Measurements from ENCODE around the gene GMDS. TPM values are rescaled to one million over a fixed set of nuclear protein-coding genes. Genes with fewer than 3 reads are reported as not detected.

GMDS gene
- total RNA-seq, 1 experiment from 2014 or later, result 27.6 TPM

GRCh38 chr6:2149361-2150006 is 95.9 kb downstream of the GMDS start:
- Histone ChIP-seq H2BK120ac (ENCODE audit: low read depth, low read length, poor library complexity, severe bottlenecking) (no peak overlapping the region), H3K9me3 (ENCODE audit: control insufficient read depth, low read depth, low read length) (no peaks in the 10 kb centered on the region), H3K4me2 (ENCODE audit: insufficient read depth, insufficient read length, low read length) (no peak overlapping the region), H3K23me2 (ENCODE audit: insufficient read length, low read depth, low read length, poor library complexity, severe bottlenecking) (no peaks in the 10 kb centered on the region), H4K8ac (replicated peaks; ENCODE audit: insufficient read length, low read depth, low read length) (no peak overlapping the region), H2BK12ac (ENCODE audit: insufficient read length, low read depth, low read length) (no peak overlapping the region), H3K79me1 (ENCODE audit: insufficient read depth, low read depth, low read length, poor library complexity, severe bottlenecking) (no peaks in the 10 kb centered on the region), H2BK15ac (ENCODE audit: low read depth, low read length) (no peak overlapping the region), H3K23ac (ENCODE audit: insufficient read length, low read depth, low read length) (no peak overlapping the region), H3K27me3 (ENCODE audit: insufficient read depth, low read length) (no peaks in the 10 kb centered on the region), H3K9ac (ENCODE audit: extremely low read depth, insufficient read length, low read length) (no peak overlapping the region), H2BK5ac (ENCODE audit: insufficient read length, low read length) (no peak overlapping the region), H4K5ac (ENCODE audit: insufficient read length, low read depth, low read length) (no peak overlapping the region), H3K18ac (ENCODE audit: insufficient read length, low read depth, low read length) (no peak overlapping the region), H3K79me2 (ENCODE audit: insufficient read depth, low read length) (no peaks in the 10 kb centered on the region), H4K20me1 (ENCODE audit: control insufficient read depth, insufficient read depth, insufficient read length) (no peaks in the 10 kb centered on the region), H3K14ac (ENCODE audit: insufficient read depth, low read length) (no peak overlapping the region), H2AFZ (ENCODE audit: low read length) (no peak overlapping the region), H3K4ac (ENCODE audit: low read depth, low read length) (no peak overlapping the region), H2BK20ac (ENCODE audit: low read depth, low read length, poor library complexity, severe bottlenecking) (no peak overlapping the region), H2AK5ac (ENCODE audit: insufficient read length, low read length) (no peak overlapping the region), H4K91ac (ENCODE audit: insufficient read length, low read depth, low read length) (no peak overlapping the region), H3K56ac (ENCODE audit: insufficient read length, low read depth, low read length) (no peak overlapping the region), H3T11ph (ENCODE audit: low read length) (no peak overlapping the region), H3K27ac (ENCODE audit: insufficient read length, low read depth, low read length) (no peak overlapping the region), H3K4me1 (ENCODE audit: insufficient read depth, low read length) (no peaks in the 10 kb centered on the region)
- no peaks in the 10 kb centered on the region for H3K27me3 Mint-ChIP-seq (ENCODE audit: low read depth)
- H3K36me3 Mint-ChIP-seq (ENCODE audit: insufficient read depth in 1 of 3, low read depth in 3 of 3), result no peaks in the 10 kb centered on the region
- no peak overlapping the region for H3K27ac Mint-ChIP-seq
- no peak for TF ChIP-seq CTCF (conservative IDR thresholded peaks at IDR 0.05)
- H3K4me3 Mint-ChIP-seq, result no peak overlapping the region
- H3K4me1 Mint-ChIP-seq, result no peaks in the 10 kb centered on the region
- no peak for DNase-seq
- no peaks in the 10 kb centered on the region for H3K9me3 Mint-ChIP-seq
- WGBS (ENCODE audit: extremely low coverage, insufficient read length, low lambda C conversion rate), result no CpG with 5 or more reads among the region's 9 CpGs
